Activated CD4-positive, alpha-beta memory T cell treated with anti-CD3 and anti-CD28 coated beads for 36 hours (primary cell): ENCODE data around the gene SDF4. TPM values are rescaled to one million over a fixed set of nuclear protein-coding genes. Genes with fewer than 3 reads are reported as not detected.
A peak's percentile ranks its signal among the peaks of the same experiment; 100 is the strongest.

ENCODE experiments used
- CTCF ChIA-PET: fragments of 350-600 bp; sonication (Branson Sonifier 250); formaldehyde crosslinking; loops from one replicate; lab custom pipeline; 2021; ENCODE audit warnings: antibody characterized with exemption, inconsistent platforms; lab: Charles Lee
- POLR2A ChIA-PET: fragments of 350-600 bp; sonication (Branson Sonifier 250); formaldehyde crosslinking; loops from one replicate; lab custom pipeline; 2021; ENCODE audit warnings: antibody characterized with exemption; lab: Charles Lee
- DNase-seq: peaks from one replicate; pipeline ENCODE4 v3.0.0-alpha.2; 2020
- H3K27ac Mint-ChIP-seq: one replicate; pipeline ENCODE4 v1.8.0; 2021; ENCODE audit warnings: mixed read lengths
- H3K27me3 Mint-ChIP-seq: one replicate; pipeline ENCODE4 v1.8.0; 2021; ENCODE audit warnings: mixed read lengths
- H3K36me3 Mint-ChIP-seq: one replicate; pipeline ENCODE4 v1.8.0; 2021; ENCODE audit warnings: mixed read lengths
- H3K4me1 Mint-ChIP-seq: one replicate; pipeline ENCODE4 v1.8.0; 2021; ENCODE audit warnings: low read depth, mixed read lengths
- H3K4me3 Mint-ChIP-seq: one replicate; pipeline ENCODE4 v1.8.0; 2021; ENCODE audit warnings: mild to moderate bottlenecking, mixed read lengths
- H3K9me3 Mint-ChIP-seq: one replicate; pipeline ENCODE4 v1.8.0; 2021; ENCODE audit warnings: mixed read lengths
- intact Hi-C: fragments of 100-400 bp; cut with micrococcal nuclease; formaldehyde crosslinking; loops from one replicate; pipeline ENCODE4 v1.15.1; 2023
- total RNA-seq, 2 experiments: library from RNA; stranded (reverse); gene quantifications; one replicate each; pipeline ENCODE4 v1.2.3, GENCODE V29; 2021

Gene SDF4
- total RNA-seq, 2 experiments from 2014 or later, result 302 to 305 TPM

DNA sequence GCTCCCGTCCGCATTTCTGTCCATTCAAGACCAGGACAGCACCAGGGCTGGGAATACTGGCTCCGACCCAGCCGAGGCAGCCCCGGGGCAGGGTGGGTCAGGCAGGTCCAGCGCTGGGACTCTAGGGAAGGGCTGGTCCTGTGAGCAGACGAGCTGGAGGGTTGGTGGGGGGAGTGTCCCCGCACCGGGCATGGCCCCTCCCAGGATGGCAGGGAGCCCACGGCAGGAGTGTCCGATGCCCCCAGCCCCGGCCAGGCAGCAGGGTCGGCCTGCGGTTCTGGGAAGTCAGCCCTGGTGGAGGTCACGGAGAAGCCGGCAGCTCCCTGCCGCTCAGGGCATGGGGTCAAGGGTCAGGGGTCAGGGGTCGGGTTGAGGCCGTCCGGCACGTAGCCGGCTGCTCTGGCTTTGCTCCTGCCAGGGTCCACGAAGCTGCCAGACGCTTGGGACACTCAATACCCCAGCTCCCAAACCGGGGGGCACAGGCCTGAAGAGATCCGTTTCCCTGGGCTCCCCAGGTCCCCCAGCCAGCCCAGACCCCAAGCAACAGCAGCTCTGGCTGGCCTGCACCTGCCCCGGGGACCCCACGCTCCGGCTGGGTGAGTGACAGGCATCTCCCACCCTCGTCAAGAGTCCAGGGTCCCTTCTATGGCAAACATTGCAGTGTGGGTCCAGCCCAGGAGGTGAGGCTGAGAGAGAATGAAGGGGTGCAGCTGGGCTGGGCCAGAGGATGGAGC, 8.0 kb upstream of the SDF4 start:
- Mint-ChIP-seq H3K4me3 (no peak overlapping the region), H3K27ac (no peak overlapping the region), H3K36me3 (no peaks in the 10 kb centered on the region), H3K4me1 (no peaks in the 10 kb centered on the region), H3K27me3 (no peaks in the 10 kb centered on the region), H3K9me3 (no peaks in the 10 kb centered on the region)
- intact Hi-C loops, result no loop called here
- DNase-seq, result no peak
- ChIA-PET CTCF (interaction anchor here (0.7 to 1.0 kb wide), 2 partner anchors 140 to 256 kb away, joined by 3 read pairs; no protein-coding TSS in a partner anchor), POLR2A (interaction anchor here (0.5 to 1.6 kb wide), 3 partner anchors 11 to 41 kb away, joined by 3 read pairs; no protein-coding TSS in a partner anchor)

DNA sequence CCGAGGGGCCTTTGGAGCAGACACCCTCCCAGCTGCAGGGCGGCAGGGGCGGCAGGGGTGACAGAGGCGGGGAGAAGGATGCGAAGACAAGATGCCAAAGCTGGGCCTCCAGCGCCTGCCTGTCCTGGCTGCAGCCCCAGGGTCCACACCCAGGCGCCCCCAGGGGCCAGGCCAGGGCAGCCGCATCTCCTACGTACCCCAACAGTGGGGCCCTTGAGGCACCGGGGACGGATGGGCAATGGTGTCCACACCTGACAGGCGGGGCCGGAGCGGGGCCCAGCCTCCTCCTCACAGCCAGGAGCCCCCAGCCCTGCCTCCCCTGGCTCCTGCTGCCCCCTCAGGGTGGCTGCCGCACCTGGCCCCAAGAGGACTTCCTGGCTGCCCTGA, 7.4 kb upstream of the SDF4 start:
- no peak for DNase-seq
- POLR2A ChIA-PET, result interaction anchor here (0.5 to 1.6 kb wide), 3 partner anchors 11 to 41 kb away, joined by 3 read pairs; no protein-coding TSS in a partner anchor
- Mint-ChIP-seq H3K27ac (no peak overlapping the region), H3K4me1 (peaks cover 5% of the 10 kb centered on the region), H3K4me3 (no peak overlapping the region), H3K36me3 (peaks cover 4% of the 10 kb centered on the region), H3K9me3 (no peaks in the 10 kb centered on the region), H3K27me3 (no peaks in the 10 kb centered on the region)
- CTCF ChIA-PET, result no interaction called here
- intact Hi-C loops, result no loop called here

DNA sequence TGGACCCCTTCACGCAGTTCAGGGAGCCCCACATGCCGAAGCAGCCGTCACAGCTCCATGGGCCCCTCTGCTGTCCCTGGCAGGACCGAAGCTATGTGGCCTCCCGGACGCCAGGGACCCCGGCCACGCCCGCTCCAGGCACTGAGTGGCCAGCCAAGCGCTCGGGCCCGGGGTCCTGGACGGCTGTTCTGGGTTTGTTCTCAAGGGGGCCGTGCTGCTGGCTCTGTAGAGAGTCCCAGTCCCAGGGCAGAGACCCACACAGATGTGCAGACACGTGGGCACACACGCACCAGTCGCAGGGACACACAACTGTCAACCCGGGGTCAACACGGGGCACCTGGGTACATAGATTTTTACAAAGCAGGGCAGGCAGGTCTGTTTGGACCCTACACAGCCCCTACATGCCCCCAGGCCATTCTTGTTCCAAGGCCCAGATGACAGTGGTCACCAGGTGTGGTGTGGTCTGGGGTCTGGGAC, 6.9 kb upstream of the SDF4 start:
- Mint-ChIP-seq H3K9me3 (no peaks in the 10 kb centered on the region), H3K27ac (no peak overlapping the region), H3K4me3 (no peak overlapping the region), H3K36me3 (peaks cover 8% of the 10 kb centered on the region), H3K4me1 (peaks cover 10% of the 10 kb centered on the region), H3K27me3 (no peaks in the 10 kb centered on the region)
- intact Hi-C loops, result no loop called here
- DNase-seq, result no peak
- ChIA-PET POLR2A (interaction anchor here (0.5 to 1.6 kb wide), 2 partner anchors 22 to 40 kb away, joined by 3 read pairs; no protein-coding TSS in a partner anchor), CTCF (no interaction called here)

DNA sequence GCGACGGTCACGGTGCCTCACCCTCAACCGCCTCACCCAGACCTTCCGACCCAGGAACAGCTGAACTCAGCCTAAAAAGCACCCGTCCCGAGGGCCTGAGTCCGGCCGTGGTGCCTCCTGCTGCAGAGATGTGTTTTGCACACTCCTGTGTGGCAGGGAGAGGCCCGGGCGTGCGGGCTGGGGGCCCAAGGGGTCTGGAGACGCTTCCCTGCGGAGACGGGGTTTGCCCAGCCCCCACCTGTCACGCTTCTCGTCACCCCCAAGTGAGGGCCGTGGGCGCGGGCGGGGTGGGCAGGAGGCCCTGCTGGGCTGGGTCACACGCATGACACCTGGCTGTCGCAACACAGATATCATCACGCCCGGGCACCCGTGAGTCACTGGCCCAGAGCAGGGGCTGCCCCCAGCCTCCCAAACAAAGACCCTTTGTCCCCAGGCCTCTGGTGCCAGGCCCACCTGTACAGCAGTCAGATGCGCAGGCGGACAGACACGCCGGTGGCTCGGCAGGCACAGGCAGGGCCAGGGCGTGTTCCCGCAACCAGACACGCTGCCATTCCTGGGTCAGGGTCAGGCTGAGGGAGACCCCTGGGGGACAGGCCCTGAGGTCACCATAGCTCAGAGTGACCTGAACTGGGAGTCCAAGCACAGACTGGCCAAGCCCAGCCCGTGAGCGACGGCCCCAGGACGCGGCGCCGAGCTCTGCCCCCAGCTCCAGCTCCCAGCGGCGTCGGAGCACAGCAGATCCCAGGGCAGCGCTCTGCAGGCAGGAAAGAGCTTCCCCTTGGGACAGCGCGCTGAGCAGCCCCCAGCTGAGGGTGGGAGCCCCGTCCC, 6.3 kb upstream of the SDF4 start:
- Mint-ChIP-seq H3K27ac (no peak overlapping the region), H3K36me3 (peaks cover 13% of the 10 kb centered on the region), H3K9me3 (peaks cover 2% of the 10 kb centered on the region), H3K4me1 (peaks cover 14% of the 10 kb centered on the region), H3K27me3 (no peaks in the 10 kb centered on the region), H3K4me3 (no peak overlapping the region)
- DNase-seq, result peak; percentile 44
- ChIA-PET POLR2A (interaction anchor here (1.6 kb wide), 1 partner anchor 40 kb away, joined by 3 read pairs; no protein-coding TSS in a partner anchor), CTCF (no interaction called here)
- intact Hi-C loops, result no loop called here

DNA sequence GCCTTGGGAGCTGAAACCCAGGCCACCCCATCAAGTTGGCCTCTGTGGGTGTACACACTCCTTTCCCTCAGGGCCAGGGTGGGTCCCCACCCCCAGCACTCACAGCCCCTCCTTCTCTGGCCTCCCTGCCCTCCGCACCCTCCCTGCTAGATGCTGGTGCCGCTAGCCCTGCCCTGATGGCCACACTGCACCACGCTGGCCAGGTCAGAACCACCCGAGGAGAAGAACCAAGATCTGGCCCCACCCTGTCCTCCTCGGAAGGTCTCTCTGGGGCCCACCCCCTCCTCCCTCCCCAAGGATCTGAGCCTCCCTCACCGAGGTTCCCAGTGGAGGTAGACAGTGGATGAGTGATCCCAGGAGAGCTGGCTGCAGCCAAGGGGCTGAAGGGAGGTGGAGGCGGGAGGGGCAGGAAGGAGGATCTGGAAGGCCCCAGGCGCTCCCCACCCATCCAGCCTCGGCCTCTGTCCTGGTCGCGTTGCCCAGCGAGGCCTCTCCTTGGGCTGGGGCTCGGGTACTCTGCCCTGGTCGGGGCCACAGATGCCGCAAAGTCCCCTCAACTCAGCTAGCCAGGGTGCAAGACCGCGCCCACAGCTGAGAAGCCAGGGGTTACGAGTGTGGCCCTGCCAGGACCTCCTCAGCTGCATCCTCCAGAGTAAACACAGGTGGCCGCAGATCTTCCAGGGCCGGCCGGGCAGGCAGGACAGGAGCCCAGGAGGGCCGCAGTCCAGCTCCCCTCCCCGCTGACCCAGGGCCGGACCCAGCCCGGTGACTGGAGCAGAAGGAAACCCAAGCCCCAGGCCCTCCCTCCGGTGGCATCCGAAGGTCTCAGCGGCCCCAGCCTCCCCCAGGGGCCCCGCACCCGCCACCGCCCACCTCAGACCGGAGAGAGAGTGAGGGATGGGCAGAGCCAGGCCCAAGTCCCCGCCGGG, 5.4 kb upstream of the SDF4 start:
- H3K27ac Mint-ChIP-seq, result no peak overlapping the region
- H3K4me3 Mint-ChIP-seq, result no peak overlapping the region
- peaks cover 2% of the 10 kb centered on the region for H3K9me3 Mint-ChIP-seq
- H3K4me1 Mint-ChIP-seq, result peaks cover 17% of the 10 kb centered on the region
- intact Hi-C loops, result no loop called here
- peaks cover 13% of the 10 kb centered on the region for H3K36me3 Mint-ChIP-seq
- DNase-seq, result no peak
- ChIA-PET CTCF (interaction anchor here (1.7 kb wide), 1 partner anchor 115 kb away, joined by 6 read pairs; no protein-coding TSS in a partner anchor), POLR2A (no interaction called here)
- no peaks in the 10 kb centered on the region for H3K27me3 Mint-ChIP-seq

DNA sequence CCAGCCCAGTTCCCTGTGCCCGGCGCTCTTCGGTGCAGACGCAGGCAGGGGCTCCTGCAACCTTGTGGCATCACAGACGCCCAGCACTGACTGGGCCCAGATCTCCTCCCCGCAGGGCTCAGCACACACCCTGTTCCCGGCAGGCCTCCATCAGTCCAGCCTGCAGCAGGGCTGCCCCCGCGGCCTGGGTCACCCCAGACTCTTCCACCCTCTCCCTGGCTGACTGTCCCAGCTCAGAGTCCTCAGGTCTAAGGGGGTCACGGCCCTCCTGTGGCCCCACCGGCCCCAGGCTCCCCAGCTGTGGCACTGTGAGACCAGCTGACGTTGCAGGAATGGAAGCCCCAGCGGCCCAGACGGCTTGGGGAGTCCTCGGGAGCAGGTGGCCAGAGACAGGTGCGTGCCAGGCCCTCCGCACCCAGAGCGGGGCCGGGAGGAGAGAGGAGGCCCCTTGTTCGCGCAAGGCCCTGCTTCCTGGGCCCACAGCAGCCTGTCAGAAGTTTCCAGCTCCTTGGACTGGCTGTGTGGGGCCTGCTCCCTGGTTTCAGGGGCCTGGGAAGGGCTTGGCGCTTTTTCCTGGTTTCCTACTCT, 4.5 kb upstream of the SDF4 start:
- ChIA-PET CTCF (interaction anchor here (1.7 kb wide), 1 partner anchor 114 kb away, joined by 6 read pairs; no protein-coding TSS in a partner anchor), POLR2A (no interaction called here)
- intact Hi-C loops, result no loop called here
- Mint-ChIP-seq H3K27ac (no peak overlapping the region), H3K9me3 (peaks cover 2% of the 10 kb centered on the region), H3K4me3 (no peak overlapping the region), H3K27me3 (no peaks in the 10 kb centered on the region), H3K4me1 (peaks cover 17% of the 10 kb centered on the region), H3K36me3 (peaks cover 13% of the 10 kb centered on the region)
- no peak for DNase-seq

DNA sequence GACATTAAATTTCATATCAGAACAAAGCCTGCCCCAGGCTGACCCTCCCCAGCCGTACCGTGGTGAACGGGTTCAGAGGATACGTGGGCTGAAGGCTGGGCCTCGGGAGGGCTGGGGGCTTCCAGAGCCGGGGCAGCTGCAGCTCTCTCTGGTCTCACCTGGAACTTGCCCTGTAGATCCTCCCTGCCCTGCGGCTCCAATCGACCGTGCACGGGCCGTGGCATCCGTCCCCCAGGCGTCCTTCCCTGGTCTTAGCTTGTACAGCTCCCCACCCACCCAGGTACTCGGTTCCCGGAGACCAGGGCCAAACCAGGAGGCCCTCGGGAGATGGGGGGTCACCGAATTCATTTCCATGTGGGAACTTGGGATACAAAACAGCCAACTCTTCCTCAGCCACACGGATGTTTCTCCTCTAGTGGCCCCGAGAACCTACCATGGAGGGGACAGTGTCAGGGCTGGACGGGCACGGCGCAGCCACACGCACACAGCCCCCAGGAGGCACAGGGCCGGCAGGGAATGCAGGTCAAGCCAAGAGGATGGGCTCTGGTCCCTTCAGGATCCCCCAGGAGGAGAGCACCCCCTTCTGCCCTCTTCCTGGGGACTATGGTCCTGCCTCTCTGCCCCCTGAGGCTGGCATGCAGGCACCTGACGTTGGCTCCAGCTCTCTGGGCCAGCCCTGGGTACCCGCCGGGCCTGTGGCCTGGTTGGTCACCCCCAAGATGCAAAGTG, 3.4 kb upstream of the SDF4 start:
- DNase-seq, result no peak
- POLR2A ChIA-PET, result no interaction called here
- Mint-ChIP-seq H3K4me3 (no peak overlapping the region), H3K27ac (no peak overlapping the region), H3K4me1 (peaks cover 22% of the 10 kb centered on the region), H3K27me3 (no peaks in the 10 kb centered on the region), H3K9me3 (peaks cover 2% of the 10 kb centered on the region), H3K36me3 (peaks cover 21% of the 10 kb centered on the region)
- CTCF ChIA-PET, result no interaction called here
- intact Hi-C loops, result no loop called here

DNA sequence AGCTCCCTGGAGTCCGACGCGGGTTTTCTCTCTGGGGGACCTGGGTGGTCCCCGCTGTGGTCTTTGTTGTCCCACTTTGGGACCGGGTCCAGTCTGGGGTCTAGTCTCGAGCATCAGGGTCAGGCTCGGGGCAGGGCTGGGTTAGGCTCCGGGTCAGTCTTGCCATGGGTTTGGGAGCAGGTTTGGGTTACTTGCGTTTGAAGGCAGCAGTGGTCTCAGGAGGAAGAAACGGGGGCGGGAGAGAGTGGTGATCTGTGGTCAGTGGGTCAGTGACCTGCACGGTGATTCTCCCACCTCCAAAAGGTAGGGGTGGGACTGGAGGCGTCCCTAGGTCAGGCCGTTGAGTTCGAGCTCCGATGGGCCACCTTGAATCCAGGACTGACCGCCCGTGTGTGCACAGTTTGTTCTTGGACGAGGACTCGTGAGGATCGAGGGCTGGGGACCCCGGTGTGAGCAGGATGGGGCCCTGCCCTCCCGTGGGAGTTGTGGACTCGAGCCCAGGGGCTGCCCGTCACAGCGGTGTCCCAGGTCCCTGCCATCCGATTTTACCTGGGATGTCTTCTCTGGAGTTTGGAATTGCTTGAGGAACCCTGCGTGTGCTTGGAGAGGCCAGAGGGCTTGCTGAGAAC, 2.5 kb upstream of the SDF4 start:
- H3K36me3 Mint-ChIP-seq, result peaks cover 29% of the 10 kb centered on the region
- no peak overlapping the region for H3K27ac Mint-ChIP-seq
- intact Hi-C loops, result no loop called here
- no peaks in the 10 kb centered on the region for H3K27me3 Mint-ChIP-seq
- CTCF ChIA-PET, result no interaction called here
- DNase-seq, result no peak
- peaks cover 2% of the 10 kb centered on the region for H3K9me3 Mint-ChIP-seq
- POLR2A ChIA-PET, result no interaction called here
- H3K4me3 Mint-ChIP-seq, result peak overlapping the region; percentile 70
- peaks cover 30% of the 10 kb centered on the region for H3K4me1 Mint-ChIP-seq

DNA sequence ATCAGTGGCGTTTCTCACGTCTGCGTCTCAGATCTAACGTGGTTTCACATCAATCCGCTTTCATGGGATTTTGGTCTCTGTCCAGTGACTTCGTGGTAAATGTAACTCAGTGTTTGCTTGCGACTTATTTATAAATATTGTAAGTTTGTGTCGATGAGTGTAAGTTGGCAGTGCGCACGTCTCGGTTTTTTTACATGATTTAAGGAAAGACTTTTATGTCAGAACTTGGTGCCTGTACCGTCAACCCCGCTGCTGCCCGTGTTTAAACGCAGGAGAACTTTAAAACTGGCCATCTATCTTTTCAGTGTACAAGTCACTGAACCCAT, 1.7 kb upstream of the SDF4 start:
- no peaks in the 10 kb centered on the region for H3K27me3 Mint-ChIP-seq
- peak overlapping the region; percentile 72 for H3K27ac Mint-ChIP-seq
- peaks cover 2% of the 10 kb centered on the region for H3K9me3 Mint-ChIP-seq
- CTCF ChIA-PET, result no interaction called here
- POLR2A ChIA-PET, result no interaction called here
- peak overlapping the region; percentile 70 for H3K4me3 Mint-ChIP-seq
- intact Hi-C loops, result no loop called here
- no peak for DNase-seq
- peaks cover 33% of the 10 kb centered on the region for H3K36me3 Mint-ChIP-seq
- peaks cover 30% of the 10 kb centered on the region for H3K4me1 Mint-ChIP-seq

DNA sequence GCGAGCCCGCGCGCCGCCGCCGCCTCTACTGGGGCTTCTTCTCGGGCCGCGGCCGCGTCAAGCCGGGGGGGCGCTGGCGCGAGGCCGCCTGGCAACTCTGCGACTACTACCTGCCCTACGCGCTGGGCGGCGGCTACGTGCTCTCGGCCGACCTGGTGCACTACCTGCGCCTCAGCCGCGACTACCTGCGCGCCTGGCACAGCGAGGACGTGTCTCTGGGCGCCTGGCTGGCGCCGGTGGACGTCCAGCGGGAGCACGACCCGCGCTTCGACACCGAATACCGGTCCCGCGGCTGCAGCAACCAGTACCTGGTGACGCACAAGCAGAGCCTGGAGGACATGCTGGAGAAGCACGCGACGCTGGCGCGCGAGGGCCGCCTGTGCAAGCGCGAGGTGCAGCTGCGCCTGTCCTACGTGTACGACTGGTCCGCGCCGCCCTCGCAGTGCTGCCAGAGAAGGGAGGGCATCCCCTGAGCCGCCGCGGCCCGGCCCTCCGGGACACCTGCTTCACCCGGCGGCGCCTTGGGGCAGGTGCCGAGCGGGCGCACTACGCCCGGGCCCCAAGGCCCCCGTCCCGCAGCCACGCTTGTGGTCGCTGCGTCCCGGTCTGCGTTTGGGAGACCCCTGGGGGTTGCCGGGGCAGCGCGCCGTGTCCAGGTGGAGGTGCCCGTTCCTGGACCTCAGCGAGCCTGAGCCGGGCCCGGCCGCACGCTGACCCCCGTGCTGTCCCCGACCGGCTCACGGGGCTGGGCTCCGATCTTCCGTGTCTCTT, 1.2 kb upstream of the SDF4 start:
- no peak for DNase-seq
- ChIA-PET POLR2A (interaction anchor here (2.8 kb wide), 1 partner anchor 15 kb away, joined by 35 read pairs; no protein-coding TSS in a partner anchor), CTCF (no interaction called here)
- Mint-ChIP-seq H3K9me3 (peaks cover 2% of the 10 kb centered on the region), H3K36me3 (peaks cover 35% of the 10 kb centered on the region), H3K4me1 (peaks cover 30% of the 10 kb centered on the region), H3K27ac (peak overlapping the region; percentile 72), H3K27me3 (no peaks in the 10 kb centered on the region), H3K4me3 (peak overlapping the region; percentile 70)
- intact Hi-C loops, result loop anchor here (1.0 kb wide), 3 partner anchors 40 to 117 kb away; partner anchors contain the start of genes C1orf159, PUSL1 and UBE2J2
